Fibroblast of skin of right quadriceps (primary cell): Measurements from ENCODE around the gene CASK.

Experiments used
- DNase-seq: peaks from one replicate; pipeline ENCODE4 v3.0.0-alpha.2; 2013

Gene CASK

DNA sequence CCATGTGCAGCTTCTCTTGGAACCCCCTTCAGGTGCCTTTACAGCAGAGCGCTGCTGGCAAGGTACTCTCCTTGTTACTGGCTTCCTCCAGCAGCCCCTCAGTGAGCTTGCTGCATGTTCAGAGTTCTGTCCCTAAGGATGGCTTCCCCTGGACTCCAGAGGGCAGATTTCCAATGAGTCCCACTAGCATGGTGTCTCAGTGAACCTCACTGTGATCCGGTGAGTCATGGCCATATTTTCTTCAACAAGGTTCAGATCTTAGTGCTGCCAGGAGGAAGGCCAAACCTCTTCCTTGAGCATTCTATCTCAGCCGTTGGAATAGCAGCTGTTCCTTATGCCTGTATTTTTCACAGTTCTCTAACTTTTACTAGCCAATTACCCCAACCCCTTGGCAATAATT lies 98.8 kb downstream of the CASK start:
- DNase-seq: peak; percentile 64

DNA sequence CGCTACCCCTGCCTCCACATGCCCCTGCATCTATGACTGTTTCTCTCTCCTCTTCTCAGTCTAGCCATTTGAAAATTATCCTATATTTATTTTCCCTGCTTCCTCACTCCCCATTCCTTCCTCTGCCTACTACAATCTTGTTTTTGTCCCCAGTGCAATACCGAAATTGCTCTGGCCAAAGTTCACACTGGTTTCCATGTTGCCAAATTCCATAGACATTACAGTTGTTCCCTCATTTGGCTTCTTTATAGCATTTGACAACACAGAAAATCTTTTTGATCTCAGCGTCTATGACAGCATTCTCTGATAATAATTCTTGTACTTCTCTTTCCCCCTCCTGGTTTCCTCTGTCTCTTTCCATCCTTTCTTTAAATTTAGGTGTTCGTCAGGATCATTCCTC lies 100.0 kb downstream of the CASK start:
- DNase-seq: no peak

DNA sequence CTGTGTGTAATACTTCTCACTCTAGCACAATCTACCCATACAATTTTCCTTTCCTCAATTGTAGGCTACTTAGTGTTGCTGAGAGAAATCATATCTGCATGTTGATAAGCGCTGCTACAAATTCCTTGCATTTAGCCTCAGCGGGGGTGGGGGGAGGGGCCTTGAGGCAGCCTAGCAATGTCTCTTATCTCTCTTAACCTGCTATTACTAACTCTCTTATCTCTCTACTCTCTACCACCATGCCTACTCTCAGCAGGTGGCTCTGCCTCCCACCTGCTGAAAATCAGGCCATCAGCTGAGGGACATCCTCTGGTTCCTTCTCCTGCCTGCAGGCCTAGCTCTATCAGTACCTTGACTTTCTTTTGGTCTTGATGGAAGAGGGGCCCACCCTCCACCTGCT lies 100.5 kb downstream of the CASK start:
- DNase-seq: no peak

DNA sequence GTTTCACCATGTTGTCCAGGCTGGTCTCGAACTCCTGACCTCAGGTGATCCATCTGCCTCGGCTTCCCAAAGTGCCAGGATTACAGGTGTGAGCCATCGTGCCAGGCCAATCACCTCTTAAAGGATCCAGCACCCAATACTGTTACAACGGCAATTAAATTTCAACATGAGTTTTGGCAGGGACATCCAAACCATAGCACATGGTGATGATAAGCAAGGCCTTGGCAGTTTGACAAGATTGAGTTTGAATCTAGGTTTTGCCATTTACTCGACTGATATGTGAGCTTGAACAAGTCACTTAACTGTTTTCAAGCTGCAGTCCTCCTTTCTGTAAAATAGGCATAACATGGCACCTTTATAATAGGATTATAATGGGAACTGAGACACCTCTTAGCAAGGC lies 115.3 kb downstream of the CASK start:
- no peak for DNase-seq

DNA sequence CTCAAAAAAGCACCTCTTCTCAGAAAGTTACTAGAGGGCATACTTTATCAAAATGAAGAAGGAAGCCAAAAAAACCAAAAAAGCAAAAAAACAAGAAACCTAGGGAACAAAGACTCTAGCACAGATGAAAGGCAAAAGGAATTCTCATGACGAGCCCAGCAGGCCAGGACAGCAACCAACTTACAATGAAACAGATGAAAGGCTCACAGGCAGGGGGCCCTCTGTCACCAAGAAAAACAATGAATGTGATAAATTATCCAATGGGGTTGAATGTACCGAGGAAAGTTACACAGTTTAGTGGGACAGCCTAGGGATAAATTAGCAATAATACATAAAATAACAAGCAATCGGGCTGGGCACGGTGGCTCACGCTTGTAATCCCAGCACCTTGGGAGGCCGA lies 120.4 kb downstream of the CASK start:
- no peak for DNase-seq

DNA sequence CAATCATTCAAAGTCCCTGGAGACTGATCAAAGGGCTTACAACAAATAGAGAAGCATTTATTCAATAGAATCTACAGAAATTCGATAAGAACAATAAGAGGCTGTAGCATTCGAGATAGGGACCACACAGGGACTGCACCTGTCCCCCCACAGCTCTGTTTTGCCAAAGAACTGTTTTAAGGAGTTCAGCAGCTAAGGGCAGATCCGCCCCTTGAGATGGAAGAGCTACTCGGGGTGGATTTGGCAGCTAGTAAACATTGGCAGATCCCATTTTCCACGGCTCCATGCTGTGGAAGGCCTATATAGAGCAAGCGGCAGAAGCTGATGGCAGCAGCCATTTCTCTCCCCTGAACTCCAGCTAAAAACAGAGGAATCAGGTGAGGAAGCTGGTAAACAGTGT lies 123.7 kb downstream of the CASK start:
- no peak for DNase-seq

DNA sequence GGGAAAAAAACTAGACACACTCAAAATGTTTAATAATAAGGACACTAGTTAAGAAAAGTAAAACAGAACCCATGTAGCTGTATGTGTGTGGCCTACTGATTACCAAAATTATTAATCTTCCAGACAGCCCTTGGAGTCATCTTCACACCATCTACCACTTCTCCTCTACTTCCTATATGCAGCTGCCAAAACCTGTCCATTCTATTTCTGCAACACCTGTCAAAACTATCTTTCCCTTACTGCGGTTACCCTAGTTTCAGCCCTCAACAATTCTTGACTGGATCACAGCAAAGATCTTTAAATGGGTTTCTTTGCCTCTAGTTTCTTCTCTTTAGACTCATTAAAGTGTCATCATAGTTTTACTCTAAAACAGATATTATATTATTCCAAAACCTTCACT lies 126.8 kb downstream of the CASK start:
- DNase-seq: no peak

DNA sequence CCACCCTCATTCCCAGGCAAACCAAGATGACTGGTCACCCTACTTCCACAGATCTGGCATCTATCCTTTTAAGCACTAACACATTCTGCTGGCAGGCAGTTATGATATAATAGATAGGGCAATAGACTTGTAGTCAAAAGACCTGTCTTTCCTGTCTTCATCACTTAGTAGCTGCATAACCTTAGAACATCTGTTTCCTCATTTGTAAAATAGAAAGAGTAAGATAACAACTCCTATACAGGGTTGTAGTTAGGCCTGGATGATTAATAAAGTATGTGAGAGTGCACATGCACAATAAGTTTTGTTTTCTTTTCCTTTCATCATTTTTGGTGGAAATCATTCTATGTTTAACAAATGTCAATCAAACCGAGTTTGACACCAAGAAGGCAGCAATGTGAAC lies 127.3 kb downstream of the CASK start:
- DNase-seq: no peak

DNA sequence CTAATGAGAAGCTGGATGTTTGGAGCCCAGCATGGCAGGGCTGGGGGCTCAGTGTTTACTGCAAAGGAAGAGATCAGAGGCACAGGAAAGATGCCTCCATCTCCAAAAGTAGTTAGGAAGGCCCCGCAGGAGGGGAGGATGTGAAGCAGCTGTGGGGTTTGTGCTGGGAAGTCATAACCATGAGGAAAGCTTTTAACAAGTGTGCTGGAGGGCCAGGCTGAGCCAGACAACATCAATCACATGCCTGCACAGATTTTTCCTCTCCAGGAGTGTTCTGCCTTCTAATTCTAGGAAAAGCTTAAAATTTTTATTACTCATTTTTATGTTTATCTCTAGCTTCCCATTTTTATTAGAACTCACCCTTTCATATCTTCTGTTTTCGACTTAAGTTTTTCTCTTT lies 134.0 kb downstream of the CASK start:
- DNase-seq: no peak

DNA sequence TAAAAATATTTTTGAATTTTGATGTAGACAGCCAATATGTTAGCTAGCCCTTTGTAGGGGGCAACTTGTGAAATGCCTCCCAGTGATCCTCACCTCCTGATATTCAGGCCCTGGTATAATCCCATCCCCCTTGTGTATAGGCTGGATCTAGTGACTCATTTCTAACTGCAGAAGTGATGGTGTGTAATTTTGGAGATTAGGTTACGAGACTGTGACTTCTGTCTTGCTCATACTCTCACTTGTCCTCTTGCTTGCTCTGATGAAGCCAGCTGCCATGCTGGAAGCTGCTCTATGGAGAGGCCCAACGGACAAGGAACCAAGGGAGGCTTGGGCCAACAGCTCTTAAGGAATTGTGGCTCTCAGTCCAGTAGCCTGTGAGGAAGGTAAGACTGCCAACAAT lies 137.7 kb downstream of the CASK start:
- DNase-seq: peak; percentile 35

DNA sequence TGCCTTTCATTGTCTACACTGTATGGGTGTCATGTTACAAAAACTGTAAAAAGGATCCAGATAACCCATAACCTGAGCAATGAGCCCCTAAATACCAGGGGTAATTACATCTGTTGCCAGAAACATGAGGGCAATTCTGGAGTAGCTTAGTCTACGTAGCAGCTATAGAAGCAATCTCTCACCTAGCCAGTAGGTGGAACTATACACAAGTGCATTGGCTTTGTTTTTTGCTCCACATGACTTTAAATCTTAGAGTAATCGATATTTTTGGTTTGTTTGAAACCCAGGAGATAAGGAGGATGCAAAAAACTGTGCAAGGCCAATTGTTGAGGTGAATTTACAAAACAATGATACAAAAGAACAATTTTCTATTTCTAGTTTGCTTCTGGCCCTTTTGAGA lies 141.9 kb downstream of the CASK start:
- DNase-seq: peak; percentile 20

DNA sequence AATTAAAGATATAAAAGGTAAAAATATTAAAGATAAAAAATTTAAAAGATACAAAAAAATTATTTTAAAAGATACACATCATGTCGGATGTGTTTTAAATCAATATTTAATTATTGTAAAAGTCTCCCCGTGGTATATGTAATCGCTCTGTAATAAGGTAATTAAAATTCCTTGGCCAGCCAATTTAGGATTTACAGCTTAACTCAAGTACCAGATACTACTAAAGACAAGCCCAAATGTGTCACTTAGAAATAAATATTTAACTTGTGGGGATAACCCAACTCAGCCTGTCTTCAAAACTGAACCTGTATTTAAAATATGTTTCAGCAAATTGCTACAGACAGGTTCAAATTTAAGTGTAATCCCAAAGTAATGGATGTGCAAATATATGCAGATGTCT lies 143.4 kb downstream of the CASK start:
- DNase-seq: no peak

DNA sequence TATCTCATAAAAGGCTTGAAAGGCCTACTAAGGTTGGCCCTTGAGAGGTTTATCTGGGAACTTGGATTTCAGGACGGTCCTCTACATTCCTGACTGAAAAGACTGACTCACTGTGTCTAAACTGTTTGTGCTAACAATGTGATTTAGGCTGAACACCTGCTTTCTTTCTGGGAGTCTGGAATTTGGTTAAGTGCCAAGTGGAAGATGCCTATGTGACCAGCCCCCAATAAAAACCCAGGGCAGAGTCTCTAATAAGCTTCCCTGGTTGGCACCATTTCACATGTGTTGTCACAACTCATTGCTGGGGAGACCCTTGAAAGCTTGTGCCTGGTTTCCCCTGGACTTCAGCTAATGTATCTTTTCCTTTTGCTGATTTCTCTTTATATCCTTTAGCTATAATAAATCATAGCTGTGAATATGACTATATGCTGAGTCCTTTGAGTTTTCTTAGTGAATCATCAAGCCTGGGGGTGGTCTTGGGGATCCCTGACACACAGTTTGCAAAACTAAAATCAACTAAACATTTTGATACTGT lies 144.3 kb downstream of the CASK start:
- DNase-seq: peak; percentile 69

DNA sequence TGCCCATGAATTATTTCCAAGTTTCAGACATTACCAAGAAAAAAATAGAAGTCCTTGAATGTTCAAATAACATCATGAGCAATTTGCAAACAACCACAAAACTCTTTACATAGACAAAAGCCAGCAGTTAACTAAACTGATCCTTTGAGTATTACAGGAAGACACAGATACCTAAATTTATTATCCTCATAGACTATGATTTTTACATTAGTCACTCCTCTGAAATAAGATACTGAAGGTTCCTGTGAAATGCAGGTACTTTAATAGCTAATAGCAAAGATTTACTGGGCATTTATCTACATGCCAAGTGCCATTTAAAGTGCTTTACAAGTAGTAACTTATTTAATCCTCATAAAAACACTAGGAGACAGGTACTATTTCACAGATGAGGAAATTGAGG lies 161.7 kb downstream of the CASK start:
- no peak for DNase-seq

DNA sequence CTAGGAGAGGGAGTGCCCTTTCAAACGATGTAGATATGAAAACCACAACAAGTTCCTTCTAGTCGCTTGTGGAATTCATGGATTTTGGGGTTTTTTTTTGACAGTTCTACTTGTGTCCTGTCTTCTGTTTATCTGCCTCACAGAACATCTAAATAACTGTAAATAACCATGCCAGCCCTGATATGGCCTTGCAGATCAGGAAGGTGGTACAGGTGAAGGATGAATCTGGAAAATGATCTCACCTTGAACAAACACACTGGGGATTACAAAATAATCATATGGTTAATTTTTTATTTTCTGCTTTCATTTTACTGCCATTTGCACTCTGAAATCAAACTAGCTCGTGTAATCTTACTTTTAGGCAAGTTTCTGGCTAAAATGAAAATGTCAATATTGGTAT lies 162.2 kb downstream of the CASK start:
- no peak for DNase-seq

DNA sequence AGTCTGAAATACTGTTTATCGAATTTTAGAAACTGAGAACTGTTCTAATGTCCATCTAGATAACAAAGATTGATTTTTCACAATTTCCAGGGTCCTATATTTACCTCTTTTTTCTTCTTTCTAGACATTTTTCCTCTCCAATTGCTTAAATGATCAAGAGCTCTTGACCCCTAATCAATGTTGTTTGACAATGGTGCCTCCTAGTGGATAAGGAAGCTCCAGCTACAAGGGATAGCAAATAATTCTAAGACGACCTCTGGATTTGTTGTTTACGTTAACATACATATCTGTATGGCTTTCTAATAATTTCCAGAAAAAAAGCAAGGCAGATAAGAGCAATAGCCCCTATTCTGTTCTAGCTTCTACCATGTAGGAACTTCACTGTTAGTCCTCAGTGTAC lies 163.5 kb downstream of the CASK start:
- DNase-seq: peak; percentile 9

DNA sequence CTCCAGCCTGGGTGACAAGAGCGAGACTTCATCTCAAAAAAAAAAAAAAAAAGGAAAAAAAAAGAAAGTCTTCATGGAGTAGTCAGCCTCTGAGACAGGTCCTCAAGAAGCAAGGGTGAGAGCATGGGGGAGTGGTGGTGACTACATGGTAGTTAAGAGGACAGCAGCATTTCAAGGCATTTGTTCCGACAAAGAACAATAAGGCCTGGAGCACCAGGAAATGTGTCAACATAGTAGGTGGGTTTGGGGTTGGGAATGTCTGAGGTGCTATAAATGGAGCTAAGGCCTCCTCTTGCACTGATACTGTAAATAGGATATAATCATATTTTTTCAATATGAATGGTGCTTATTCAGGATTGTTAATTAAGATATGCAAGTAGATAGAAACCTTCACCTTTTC lies 165.0 kb downstream of the CASK start:
- DNase-seq: no peak

DNA sequence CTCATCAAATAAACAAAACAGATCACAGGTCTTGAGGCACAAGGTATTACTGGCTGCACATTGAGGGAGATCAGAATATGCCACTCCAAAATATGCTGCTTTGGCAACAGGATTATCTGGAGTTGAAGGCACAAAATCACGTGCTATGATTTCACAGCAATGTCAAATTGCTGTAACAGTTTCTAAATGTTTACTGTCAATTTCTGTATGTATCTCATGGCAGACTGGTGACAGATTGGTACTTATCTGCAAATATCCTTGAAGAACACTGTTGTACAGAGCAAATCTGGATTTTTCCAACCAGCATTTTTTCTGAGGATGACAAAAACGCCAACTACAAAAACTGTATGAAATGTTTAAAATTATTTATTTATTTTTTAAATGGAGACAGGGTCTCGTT lies 172.6 kb downstream of the CASK start:
- DNase-seq: no peak

DNA sequence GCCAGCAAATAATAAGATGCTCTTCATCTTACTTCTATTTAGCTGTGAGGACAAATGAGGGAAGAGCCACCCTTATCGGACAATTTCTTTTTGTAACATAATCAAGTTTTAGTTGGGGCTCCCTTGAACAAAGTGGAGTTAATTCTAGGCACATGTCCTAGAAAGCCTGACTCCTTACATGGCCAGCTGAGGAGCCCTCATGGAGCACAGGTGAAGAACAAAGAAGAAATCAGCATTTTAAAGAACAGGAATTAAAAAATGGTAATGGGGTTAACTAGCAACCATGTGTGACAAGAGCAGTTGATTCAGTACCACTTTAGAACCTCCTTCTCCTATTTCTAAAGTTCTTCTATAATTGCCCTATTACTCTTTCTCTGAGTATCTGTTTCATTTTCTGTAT lies 183.5 kb downstream of the CASK start:
- DNase-seq: no peak

DNA sequence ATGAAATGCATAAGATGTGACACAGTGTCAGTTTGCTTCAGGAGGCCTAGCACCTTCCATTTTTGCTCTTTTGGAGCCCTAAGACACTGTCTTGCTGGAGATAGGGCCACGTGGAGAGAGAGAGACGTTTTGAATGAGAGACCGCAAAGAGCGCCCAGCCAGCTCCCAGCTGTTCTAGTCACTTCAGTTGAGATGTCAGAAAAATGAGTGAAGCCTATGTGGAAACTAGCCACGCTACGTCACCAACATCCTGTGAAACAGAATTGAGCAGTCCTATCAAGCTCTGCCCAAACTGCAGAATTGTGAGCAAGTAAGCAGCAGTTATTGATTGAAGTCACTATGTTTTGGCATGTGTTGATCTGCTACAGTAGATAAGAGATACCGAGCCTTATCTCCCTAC lies 186.3 kb downstream of the CASK start:
- no peak for DNase-seq

DNA sequence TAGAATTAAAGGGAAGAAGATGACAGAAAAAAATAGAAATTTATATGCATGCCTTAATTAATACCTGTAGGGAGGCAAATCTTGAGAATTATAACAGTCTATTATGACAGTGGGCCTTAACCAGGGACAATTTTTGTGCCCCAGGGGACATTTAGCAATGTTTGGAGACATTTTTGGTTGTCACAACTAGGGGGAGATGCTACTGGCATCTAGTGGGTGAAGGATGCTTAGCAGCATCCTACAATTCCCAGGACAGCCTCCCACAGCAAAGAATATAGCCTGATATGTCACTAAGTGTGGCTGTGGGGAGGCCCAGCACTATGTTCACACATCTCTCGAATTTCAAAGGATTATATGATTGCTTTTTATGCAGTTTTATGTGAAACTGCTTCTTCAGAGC lies 188.8 kb downstream of the CASK start:
- peak; percentile 4 for DNase-seq

DNA sequence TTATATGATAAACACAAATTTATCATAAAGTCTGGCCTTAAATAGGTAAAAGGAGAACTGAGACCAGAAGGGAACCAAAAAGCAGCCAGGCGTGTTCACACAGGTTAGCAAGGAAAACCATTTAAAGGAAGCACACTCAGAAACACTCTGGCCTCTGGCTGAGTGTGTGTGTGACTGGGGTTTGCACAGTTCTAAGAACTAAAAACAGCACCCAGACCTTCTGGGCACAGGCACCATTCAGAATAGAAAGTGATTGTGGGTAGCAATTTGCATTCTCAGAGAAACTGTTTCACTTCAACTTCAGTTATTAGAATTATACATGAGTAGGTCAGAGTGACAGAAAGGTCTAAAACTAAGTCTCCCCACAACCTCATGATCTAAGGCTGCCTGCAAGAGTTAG lies 189.4 kb downstream of the CASK start:
- no peak for DNase-seq

DNA sequence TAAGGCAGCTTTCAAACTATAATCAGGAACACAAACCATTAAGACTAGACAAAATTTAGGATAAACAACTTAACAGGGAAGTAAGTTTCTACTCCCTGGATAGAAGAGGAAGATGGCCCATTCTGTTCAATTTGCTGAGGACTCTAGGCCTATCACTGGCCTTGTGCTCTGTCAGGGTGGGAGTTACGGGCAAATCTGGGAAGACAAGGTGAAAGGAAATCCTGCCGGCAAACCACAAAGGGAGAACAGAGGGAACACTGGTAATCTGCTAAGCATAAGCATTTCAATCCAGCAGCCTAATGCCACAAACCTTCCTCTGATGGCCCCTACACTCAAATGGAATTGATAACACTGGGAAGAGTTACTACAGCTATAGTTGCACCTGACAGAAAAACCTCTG lies 191.1 kb downstream of the CASK start:
- no peak for DNase-seq

DNA sequence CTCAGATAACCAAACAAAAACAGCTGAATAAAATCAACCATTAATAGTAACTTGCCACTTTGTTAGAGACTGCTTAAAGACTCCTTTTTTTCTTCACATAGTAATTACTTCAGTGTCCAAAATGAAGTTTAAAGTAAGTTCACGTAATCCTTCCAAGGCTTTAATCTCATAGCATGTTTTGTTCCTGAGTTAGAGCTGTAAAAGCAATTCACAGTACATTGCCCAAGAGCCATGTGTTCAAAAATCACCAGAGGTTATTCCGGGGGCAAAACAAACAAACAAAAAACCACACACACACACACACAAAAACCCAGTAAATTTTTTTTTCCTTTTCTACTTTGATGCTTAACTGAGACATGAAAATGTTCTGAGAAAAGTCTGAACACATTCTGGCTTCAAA lies 193.3 kb downstream of the CASK start:
- DNase-seq: no peak

DNA sequence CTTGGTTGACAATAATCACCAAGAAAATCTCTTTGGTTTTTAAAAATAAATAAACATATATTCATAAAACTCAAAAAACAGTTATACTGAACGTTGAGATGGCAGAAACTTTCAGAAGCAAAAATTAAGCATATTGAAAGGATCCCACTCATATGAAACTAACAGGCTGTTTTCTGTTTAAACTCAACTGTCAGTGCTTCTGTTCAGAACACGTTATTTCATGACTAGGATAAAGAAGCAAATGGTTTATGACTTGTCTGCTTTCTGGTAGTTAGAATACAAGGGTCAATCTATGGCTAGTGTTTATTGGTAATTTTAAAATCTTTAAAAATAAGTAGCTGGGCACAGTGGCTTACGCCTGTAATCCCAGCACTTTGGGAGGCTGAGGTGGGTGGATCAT lies 195.2 kb downstream of the CASK start:
- no peak for DNase-seq

DNA sequence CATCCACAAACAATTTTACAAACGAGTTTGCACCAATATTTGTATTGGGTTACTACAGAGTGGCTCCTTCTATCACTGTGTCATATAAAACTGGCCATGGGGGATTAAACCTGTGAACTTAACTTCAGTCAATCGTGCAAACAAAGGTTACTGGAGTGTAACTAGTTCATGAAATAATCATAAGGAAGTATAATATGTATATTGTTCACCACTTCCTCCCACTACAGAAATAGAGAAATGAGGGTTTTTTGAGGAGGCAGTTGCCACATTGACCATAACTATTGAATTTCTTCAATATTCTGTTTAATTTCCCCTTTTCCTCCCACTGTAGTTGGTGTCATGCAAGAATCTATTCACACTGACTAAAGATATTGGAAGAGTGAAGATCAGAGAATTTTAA lies 199.5 kb downstream of the CASK start, which contains the start of gene GPR82:
TSS of gene GPR82 (plus strand) at position 356 of the 400 bp plus-strand sequence. CDS start 2,846 bp downstream, outside the sequence.
- no peak for DNase-seq
